CD4-positive, alpha-beta T cell treated with Interleukin-15 for 4 hours (primary cell): ENCODE data around the gene BANF1.

Source experiments
- DNase-seq: peaks from one replicate; pipeline ENCODE4 v3.0.0-alpha.2; 2020; ENCODE audit warnings: low spot score

The BANF1 gene

DNA sequence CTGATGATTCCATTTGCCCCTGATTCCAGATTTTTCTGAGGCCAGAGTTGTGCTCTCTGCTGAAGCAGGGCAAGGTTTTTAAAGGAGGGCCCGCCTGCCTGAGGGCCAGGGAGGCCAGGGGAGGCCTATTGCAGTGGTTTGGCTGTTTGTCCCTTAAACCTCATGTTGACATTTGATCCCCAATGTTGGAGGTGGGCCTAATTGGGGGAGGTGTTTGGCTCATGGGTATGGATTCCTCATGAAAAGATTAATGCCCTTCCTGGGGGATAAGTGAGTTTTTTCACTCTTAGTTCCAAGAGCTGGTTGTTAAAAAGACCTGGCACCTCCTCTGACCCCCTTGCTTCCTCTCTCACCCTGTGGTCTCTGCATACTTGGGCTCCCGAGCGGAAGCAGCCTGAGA lies 37.5 kb downstream of the BANF1 start:
- no peak for DNase-seq

DNA sequence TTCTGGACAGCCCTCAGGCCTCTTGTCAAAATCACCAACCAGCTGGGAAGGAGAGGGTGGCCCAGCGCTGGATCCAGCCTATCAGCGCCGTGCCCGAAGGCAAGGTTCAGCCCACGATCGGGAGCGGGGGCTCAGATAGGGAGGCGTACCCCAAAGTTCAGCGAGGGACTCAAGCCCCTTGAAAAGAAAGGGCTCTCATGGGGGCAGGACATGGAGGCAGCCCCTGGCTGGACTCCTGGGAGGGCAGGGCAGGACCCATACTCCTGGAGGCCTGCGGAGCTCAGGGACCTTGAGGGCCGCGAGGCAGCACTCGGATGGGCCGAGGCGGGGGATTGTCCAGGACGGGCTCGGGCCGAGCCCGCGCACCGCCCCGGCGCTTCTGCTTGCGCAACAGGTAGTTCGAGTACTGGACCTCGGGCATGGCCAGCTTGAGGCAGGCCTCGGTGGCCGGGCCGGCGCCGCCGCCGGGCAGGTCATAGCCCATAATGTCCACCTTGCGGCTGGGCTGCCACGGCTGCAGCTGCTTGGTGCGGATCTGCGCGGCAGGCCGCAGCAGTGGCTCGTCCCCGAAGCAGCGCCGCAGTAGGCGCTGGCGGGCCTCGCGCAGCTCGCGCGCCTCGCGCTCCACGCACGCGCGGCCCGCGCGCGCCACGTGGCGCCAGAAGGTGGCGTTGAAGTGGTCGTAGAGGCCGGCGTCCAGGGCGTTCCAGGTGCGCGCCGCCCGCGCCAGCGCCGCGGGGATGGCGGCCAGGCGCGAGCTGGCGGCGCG lies 40.1 kb downstream of the BANF1 start:
- no peak for DNase-seq

DNA sequence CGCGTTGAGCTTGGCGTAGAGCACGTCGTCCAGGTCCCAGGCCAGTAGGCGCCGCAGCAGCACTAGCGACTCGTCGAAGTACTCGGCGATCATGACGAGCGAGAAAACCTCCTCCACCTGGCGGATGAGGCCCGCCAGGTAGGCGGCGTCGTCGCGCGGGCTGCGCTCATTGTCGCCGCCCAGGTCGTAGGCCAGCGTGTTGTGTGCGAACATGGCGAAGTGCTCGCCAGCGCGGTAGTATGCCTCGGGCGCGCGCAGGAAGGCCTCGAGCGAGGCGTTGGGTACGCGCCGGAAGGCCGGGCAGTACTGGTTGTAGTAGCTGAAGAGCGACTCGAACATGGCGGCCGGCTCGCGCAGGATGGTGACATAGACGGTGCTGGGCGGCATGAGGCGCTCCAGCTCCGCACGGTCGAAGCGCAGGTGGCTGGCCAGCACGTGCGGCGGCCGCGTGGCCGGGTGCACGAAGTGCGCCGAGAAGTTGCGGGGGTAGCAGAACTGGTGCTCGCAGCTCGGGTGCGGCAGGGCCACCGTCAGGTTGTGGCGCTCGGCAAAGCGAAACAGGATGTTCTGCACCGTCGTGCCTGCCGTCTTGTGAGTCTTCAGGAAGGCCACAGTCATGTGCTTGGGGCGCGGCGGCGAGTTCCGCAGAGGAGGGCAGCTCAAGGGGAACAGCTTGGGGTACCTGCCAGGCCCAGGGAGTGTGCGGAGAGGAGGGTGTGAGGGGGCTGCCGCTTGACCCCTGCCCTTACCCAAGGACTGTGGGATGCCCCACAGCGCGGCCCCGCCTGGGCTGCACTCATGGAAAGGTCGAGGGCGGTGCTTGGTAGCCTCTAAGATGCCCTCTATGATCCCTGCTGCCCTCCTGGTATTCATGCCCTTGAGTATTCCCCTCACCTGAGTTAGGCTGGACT lies 40.9 kb downstream of the BANF1 start:
- DNase-seq, result no peak

DNA sequence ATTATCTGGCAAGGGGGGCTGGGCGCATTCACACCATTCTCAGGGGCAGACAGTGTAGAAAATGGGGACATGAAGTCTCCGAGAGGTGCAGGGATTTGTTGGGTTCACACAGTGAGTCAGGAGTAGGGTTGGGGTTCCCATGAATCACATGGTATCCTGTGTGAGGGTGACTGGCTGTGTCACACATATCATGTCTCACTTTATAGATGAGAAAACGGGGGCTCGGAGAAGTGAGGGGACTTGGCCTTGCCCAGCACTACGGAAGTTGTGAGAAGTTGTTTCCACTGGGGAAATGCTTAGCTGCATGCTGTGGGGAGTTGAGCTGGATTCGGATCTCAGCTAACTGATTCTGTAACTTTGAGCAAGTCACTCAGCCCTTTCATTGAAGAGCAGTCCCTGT lies 42.5 kb downstream of the BANF1 start:
- DNase-seq, result peak; percentile 57

DNA sequence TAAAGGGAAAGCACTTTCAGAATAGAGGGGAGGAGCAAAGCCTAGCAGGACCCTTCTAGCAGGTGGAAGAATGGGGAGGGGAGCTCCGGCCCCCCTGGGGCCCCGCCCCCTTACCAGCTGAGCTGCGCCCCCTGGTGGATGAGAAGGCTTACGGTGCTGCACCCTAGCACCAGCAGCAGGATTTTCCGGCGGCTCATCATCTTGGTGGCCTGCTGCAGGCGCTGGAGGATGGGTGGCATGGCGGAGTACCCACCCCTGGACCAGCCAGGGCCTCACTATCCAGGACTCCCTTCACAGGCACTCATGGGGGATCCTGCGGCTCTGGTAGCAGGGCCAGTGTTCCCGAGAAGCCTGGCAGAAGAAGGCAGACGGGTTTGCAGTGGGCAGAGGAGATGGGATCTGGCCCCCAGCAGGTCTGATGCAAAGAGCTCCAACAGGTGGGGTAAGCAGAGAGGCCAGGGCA lies 42.9 kb downstream of the BANF1 start:
- DNase-seq, result peak; percentile 81

DNA sequence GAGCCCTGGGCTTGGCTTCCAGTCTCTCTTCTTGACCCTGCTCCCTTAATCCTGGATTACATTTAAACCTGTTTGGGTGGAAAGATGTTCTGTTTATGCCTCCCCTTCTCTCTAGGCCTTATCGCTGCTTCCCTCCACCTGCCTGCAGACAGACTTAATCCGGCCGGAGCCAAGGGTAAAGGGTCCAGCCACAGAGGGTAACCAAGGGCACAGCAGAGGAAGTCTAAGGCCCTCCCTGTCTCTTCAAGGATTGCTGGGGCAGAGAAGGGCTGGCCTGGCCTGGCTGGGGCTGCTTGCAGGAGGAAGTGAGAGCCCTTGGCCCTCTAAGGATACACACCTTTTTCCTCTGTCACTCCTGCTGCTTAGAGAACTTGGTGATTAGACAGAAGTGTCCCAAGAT lies 44.6 kb downstream of the BANF1 start:
- DNase-seq, result no peak

DNA sequence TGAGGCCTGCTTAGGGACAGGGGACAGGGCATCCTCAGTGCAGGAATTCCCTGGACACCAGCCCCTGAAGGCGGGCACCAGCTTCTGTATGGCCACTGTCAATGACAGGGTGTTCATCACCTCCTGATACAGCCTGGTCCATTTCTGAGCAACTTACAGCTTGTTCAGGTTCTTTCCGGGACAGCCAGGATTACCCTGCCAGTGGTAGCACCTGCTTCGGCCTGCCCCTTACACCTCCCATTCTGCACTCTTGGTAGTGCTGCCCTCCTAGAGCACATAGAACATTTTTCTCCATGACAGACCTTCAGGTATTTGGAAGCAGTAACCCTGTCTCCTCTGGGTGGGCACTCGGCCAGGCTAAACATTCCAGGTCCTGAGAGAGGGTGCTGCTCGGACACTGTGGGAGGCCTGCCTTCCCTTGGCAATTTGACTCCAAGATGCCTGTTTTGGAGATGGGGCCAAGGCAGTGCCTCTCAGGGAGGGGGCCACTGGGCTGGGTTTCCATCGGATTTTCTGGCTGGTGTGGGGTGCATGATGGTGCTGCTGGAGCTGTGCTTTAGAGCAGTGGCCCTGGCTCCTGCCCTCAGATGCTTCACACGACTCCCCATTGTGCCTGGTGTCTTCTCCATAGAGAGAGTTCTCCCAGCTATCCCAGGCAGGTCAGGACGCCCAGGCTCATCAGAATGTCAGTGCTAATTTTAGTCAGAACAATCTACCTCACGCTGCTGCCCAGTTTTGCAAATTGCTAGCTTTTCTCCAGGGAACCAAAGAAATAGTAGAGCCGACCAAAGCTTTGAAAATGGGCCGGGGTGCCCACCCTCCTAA lies 45.5 kb downstream of the BANF1 start:
- no peak for DNase-seq

DNA sequence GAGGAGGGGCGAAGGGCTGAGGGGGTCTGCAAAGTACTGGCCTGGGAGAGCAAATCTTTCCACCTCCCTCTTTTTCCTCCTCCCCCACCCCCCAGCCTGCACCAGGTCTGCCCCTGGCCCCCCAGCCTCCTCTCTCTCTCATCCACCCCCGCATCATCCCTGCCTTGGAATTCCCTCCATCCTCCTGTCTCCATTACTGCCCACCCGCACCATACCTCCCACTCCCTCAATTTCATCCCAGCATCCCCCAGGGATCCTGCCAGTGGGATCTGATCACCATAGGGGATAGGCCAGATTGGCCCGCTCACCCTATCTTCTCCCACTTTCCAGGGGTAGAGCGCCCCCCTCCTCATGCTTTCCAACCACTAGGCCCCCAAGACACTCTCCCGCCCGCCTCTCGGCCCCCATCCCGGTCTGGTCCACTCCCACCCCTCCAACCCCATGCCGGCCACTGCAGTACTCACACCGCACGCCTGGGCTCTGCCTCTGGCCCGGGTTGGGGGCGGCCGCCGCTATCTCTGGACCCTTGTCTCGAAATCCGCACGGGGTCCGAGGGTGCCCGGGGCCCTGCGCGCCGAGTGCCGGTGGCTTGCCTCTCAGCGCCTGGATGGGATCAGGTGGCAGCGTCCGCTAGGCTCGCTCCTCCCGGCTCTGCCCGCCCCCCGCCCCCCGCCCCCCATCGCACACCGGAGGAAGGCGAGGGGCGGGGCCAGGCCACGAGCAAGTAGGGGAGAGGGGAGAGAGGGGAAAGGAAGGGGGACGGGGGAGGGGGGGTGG lies 46.4 kb downstream of the BANF1 start, which contains the start of gene GAL3ST3:
TSS of gene GAL3ST3 (minus strand) at position 615 of the 777 bp plus-strand sequence. CDS start 3,746 bp downstream, outside the sequence.
- no peak for DNase-seq

DNA sequence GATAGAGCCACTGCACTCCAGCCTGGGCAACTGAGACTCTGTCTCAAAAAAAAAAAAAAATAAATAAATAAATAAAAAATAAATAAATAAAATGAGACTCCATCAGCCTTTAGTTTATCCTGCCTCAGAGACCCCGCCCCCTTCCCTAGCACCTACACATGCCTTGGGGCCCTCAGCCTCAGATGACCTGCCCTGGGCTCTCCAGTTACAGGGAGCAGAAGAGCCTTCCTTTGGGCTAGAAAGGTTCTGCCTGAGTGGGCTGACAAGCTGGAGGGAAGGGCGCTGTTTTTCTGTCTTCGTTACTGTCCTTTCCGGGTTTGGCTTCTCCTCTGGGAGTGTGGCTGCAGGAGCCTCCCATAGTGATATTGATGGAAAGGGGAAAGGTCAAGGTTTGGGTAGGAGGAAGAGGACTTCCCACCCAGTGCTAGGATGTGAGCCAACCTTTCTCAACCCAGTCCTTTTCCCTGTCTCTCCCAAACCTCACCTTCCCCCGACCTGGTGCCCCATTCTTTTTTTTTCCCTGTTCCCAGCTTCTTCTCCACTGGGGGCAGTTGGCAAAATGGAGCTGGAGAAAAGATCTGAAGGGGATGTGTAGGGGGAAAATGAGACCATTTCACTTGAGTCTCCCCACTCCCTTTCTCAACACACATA lies 48.4 kb downstream of the BANF1 start:
- no peak for DNase-seq

DNA sequence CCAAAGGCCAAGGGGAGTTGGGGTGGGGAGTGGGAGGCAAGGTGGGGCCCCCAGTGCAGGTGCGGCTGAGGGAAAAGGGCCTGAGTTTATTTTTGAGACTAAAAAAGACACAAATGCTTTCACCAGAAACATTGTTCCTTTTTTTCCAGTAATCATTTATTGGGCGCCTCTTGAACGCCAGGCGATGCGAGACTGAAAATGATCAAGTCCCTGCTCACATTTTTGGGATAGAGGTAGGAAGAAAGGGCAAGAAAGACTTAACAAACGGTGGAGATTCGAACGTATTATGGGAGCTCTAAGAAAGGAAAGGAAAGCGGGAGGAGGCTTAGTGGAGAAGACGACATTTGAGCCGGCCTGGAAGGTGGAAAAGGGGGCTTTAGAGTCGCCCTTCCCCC lies 49.1 kb downstream of the BANF1 start:
- DNase-seq, result no peak

DNA sequence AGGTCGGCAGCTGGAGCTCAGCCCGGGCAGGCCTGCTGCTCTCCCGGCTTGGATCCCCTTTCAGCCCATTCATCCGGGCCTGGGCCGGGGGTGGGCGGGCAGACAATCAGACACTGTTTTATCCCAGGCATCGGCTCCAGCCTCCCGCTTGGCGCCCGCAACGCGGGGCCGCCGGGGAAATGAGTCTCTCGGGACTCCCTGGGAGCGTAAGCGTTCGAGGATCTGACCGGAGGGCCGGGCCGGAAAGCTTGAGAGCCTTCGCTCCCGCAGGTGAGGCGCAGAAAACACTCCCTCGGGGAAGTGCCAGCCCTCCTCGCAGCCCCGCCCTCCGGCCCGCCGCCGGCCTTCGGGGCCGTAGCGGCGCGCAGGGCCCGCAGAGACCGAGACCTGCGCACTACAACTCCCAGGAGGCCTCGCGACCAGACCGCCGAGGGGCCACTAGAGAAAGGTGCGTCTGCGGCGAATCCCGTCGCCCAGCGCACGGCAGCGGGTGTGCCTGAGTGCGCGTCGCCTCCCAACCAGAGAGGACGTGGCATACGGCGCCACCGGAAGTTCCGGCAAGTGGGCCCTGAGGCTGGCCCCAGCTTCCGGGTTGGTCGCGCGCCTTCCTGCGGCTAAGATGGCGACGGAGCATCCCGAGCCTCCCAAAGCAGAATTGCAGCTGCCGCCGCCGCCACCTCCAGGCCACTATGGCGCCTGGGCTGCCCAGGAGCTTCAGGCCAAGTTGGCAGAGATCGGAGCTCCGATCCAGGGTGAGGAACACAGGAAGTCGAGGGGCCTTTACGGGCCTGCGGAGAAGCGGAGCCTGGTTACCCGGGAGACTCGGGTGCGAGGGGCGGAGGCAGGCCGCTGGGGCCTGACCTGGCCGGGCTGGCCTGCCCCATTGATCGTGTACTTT lies 49.7 kb downstream of the BANF1 start, which contains the start of gene SF3B2:
TSS of gene SF3B2 (plus strand) at position 599 of the 898 bp plus-strand sequence. CDS start at position 620, 21 bp downstream.
- DNase-seq, result peak; percentile 97

DNA sequence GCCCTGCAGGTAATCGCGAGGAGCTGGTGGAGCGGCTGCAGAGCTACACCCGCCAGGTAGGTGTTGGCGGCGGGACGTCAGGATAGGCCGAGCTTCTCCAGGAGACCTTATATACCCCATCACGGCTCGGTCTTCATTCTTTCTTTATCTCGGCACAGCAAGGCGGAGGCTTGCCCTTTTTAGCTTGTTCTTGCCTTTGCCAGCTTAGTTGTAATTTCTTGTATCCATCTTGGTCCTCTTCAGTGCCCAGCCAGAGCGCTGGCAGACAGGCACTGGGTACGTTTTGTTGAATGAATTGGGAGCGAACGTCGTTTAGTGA lies 50.3 kb downstream of the BANF1 start:
- DNase-seq, result no peak
